ENCODE data around the gene EME1. TPM values are rescaled to one million over a fixed set of nuclear protein-coding genes. Genes with fewer than 3 reads are reported as not detected.

The EME1 gene
- total and polyA plus RNA-seq, 2 donors (not counting 3 experiments of a cell fraction or from before 2014, with no cell fraction given) = 5.6 to 9.1 TPM

GRCh38 chr17:50381920-50382319 lies 8.9 kb downstream of the EME1 start:
- BruUV-seq (replicated peaks) = no TSS peak
- POLR2A ChIA-PET = no interaction called here
- dilution Hi-C loops (cut with MboI; ENCODE audit: extremely low pct_ligation_motif_present, low sequenced_read_pairs) (no loop called here), intact Hi-C loops (cut with micrococcal nuclease) (no loop called here)
- H3K27me3 ChIP-seq (ENCODE audit: control insufficient read depth in 2 of 2, insufficient read depth in 2 of 2, low read length in 2 of 2) = no peaks in the 10 kb centered on the region
- H3K4me1 ChIP-seq (ENCODE audit: control insufficient read depth, extremely low read depth, insufficient read depth, low read length) = no peaks in the 10 kb centered on the region
- no peaks in the 10 kb centered on the region for H3K79me2 ChIP-seq (ENCODE audit: control insufficient read depth, insufficient read depth, low read length)
- H3K9me3 ChIP-seq (replicated peaks; ENCODE audit: control insufficient read depth, insufficient read depth, low read length) = no peaks in the 10 kb centered on the region
- no peak for TF ChIP-seq EZH2 (IDR thresholded peaks at IDR 0.05; ENCODE audit: borderline replicate concordance, low read depth, low read length, severe bottlenecking)
- TF ChIP-seq MAX (IDR thresholded peaks at IDR 0.05; ENCODE audit: insufficient read depth, insufficient read length) = no peak
- no peak for TF ChIP-seq MYC (IDR thresholded peaks at IDR 0.05; ENCODE audit: low read depth, low read length)
- no peak for TF ChIP-seq JUN (IDR thresholded peaks at IDR 0.05; ENCODE audit: borderline replicate concordance, insufficient read depth, insufficient read length, low read depth)
- TF ChIP-seq POLR2AphosphoS5 (IDR thresholded peaks at IDR 0.05; ENCODE audit: insufficient read depth, low read depth, low read length) = no peak
- no peak for TF ChIP-seq POLR2A (IDR thresholded peaks at IDR 0.05; ENCODE audit: low read depth, low read length)
- no peak for TF ChIP-seq FOS (IDR thresholded peaks at IDR 0.05; ENCODE audit: borderline replicate concordance, insufficient read depth, low read length)
- TF ChIP-seq CTCF (IDR thresholded peaks at IDR 0.05; ENCODE audit: extremely low read depth in 1 of 2, insufficient read depth in 1 of 2, low read depth in 1 of 2, low read length in 2 of 2) = no peak
- TF ChIP-seq GATA2 (IDR thresholded peaks at IDR 0.05; ENCODE audit: insufficient read depth, insufficient read length, low read depth, low read length) = no peak
- no peak overlapping the region for H3K27ac ChIP-seq (ENCODE audit: insufficient read depth, low read depth, low read length)
- H2AFZ ChIP-seq (ENCODE audit: low read depth, low read length) = no peak overlapping the region
- H3K9ac ChIP-seq (replicated peaks; ENCODE audit: extremely low read depth, insufficient read depth, low read length) = no peak overlapping the region
- H3K4me2 ChIP-seq (ENCODE audit: insufficient read depth, low read length) = no peak overlapping the region
- DNase-seq (ENCODE audit: low read depth, low spot score) (no peak), FAIRE-seq (no peak)
- H3K4me3 ChIP-seq (replicated peaks in 1 of 3; ENCODE audit: insufficient read depth in 1 of 3, low read depth in 1 of 3, low read length in 3 of 3) = no peak overlapping the region
- peaks cover 2% of the 10 kb centered on the region for H4K20me1 ChIP-seq (replicated peaks; ENCODE audit: control insufficient read depth, extremely low read depth, insufficient read depth, low read length)
- H3K36me3 ChIP-seq (ENCODE audit: control insufficient read depth in 2 of 2, extremely low read depth in 1 of 2, insufficient read depth in 2 of 2, low read length in 2 of 2) = peaks cover 21 to 43% of the 10 kb centered on the region in 2 experiments
- H3K9me1 ChIP-seq (replicated peaks; ENCODE audit: control insufficient read depth, extremely low read depth, insufficient read depth, low read length) = no peaks in the 10 kb centered on the region
- CTCF ChIA-PET = interaction anchor here (1.1 to 1.3 kb wide), 5 partner anchors 12 to 97 kb away, joined by 3 to 7 read pairs (median 3); partner anchors contain the start of gene LRRC59
